ENCODE results near the gene ADAMTS2.

ADAMTS2 gene

GRCh38 chr5:179362355-179362754, 17.1 kb upstream of the ADAMTS2 start:
- TF ChIP-seq CTCF (IDR thresholded peaks at IDR 0.05; ENCODE audit: borderline replicate concordance, insufficient read depth, low read depth, low read length) = no peak
- no peak overlapping the region for H3K4me3 ChIP-seq (ENCODE audit: low read depth, low read length)

- H3K4me3 ChIP-seq (ENCODE audit: low read depth, low read length) = no peak overlapping the region
- no peak for TF ChIP-seq CTCF (IDR thresholded peaks at IDR 0.05; ENCODE audit: borderline replicate concordance, insufficient read depth, low read depth, low read length)
Observed at GRCh38 chr5:179361037-179361603, 15.9 kb upstream of the ADAMTS2 start.

GRCh38 chr5:179357031-179357430, 11.8 kb upstream of the ADAMTS2 start:
- no peak for TF ChIP-seq CTCF (IDR thresholded peaks at IDR 0.05; ENCODE audit: borderline replicate concordance, insufficient read depth, low read depth, low read length)

GRCh38 chr5:179355976-179356974, 11.0 kb upstream of the ADAMTS2 start:
- TF ChIP-seq CTCF (IDR thresholded peaks at IDR 0.05; ENCODE audit: borderline replicate concordance, insufficient read depth, low read depth, low read length) = no peak

More at GRCh38 chr5:179357031-179357430, 11.8 kb upstream of the ADAMTS2 start:
- H3K4me3 ChIP-seq (ENCODE audit: low read depth, low read length) = no peak overlapping the region

GRCh38 chr5:179354305-179354882, 9.1 kb upstream of the ADAMTS2 start:
- TF ChIP-seq CTCF (IDR thresholded peaks at IDR 0.05; ENCODE audit: borderline replicate concordance, insufficient read depth, low read depth, low read length) = no peak
- no peak overlapping the region for H3K4me3 ChIP-seq (ENCODE audit: low read depth, low read length)

More at GRCh38 chr5:179355976-179356974, 11.0 kb upstream of the ADAMTS2 start:
- H3K4me3 ChIP-seq (ENCODE audit: low read depth, low read length) = no peak overlapping the region

GRCh38 chr5:179348843-179349242, 3.6 kb upstream of the ADAMTS2 start:
- no peak for TF ChIP-seq CTCF (IDR thresholded peaks at IDR 0.05; ENCODE audit: borderline replicate concordance, insufficient read depth, low read depth, low read length)
- no peak overlapping the region for H3K4me3 ChIP-seq (ENCODE audit: low read depth, low read length)
